ENCODE measurements around the gene YPEL4. TPM values are rescaled to one million over a fixed set of nuclear protein-coding genes. Genes with fewer than 3 reads are reported as not detected.
"Not testable (repeated sequence)": the region's sequence is repeated elsewhere in the genome, so short reads cannot be mapped to it uniquely, and the experiment has no call there.

The YPEL4 gene
- total and polyA plus RNA-seq, 7 donors: 0.08 to 0.90 (median 0.20) TPM; not detected in 1

DNA sequence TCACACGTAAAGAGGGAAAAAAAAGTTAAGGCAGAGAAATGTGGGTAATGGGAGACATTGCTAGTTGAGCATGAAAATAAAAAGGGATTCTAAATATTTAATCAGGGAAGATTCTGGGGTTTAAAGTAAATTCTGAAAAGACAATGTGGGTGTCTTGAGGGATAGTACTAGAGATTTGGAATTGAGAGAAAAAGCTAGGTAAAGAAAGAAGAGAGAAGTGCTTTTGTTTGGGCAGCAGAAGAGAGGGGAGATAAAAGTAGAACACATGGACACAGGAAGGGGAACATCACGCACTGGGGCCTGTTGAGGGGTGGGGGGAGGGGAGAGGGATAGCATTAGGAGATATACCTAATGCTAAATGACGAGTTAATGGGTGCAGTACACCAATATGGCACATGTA lies 3.5 kb upstream of the YPEL4 start:
- Histone ChIP-seq H3K4me3 (no peak overlapping the region), H3K27ac (no peak overlapping the region), H3K9me3 (no peaks in the 10 kb centered on the region), H3K27me3 (ENCODE audit: insufficient read depth in 3 of 3, low read length in 2 of 3) (peaks cover 0 to 20% (median 15%) of the 10 kb centered on the region in 3 donors), H3K36me3 (ENCODE audit: insufficient read depth in 1 of 2, low read depth in 1 of 2) (no peaks in the 10 kb centered on the region), H3K4me1 (peaks cover 7% of the 10 kb centered on the region)
- ATAC-seq (no peak), DNase-seq (no peak)
- intact Hi-C loops (cut with DNase I): no loop called here
- 37 to 57% (median 48%) methylated on average over 3 of the region's 3 CpGs for WGBS, 3 donors
- TF ChIP-seq, protein P1, sequence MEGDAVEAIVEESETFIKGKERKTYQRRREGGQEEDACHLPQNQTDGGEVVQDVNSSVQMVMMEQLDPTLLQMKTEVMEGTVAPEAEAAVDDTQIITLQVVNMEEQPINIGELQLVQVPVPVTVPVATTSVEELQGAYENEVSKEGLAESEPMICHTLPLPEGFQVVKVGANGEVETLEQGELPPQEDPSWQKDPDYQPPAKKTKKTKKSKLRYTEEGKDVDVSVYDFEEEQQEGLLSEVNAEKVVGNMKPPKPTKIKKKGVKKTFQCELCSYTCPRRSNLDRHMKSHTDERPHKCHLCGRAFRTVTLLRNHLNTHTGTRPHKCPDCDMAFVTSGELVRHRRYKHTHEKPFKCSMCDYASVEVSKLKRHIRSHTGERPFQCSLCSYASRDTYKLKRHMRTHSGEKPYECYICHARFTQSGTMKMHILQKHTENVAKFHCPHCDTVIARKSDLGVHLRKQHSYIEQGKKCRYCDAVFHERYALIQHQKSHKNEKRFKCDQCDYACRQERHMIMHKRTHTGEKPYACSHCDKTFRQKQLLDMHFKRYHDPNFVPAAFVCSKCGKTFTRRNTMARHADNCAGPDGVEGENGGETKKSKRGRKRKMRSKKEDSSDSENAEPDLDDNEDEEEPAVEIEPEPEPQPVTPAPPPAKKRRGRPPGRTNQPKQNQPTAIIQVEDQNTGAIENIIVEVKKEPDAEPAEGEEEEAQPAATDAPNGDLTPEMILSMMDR (IDR thresholded peaks at IDR 0.05): no peak

- WGBS, 3 donors: 69 to 72% (median 71%) methylated on average over 3 of the region's 3 CpGs
- Histone ChIP-seq H3K4me3 (no peak overlapping the region), H3K9me3 (no peaks in the 10 kb centered on the region), H3K27ac (no peak overlapping the region), H3K36me3 (ENCODE audit: insufficient read depth in 1 of 2, low read depth in 1 of 2) (no peaks in the 10 kb centered on the region), H3K4me1 (peaks cover 6% of the 10 kb centered on the region), H3K27me3 (ENCODE audit: insufficient read depth in 3 of 3, low read length in 2 of 3) (peaks cover 0 to 25% (median 17%) of the 10 kb centered on the region in 3 donors)
- DNase-seq (no peak), ATAC-seq (no peak)
- intact Hi-C loops (cut with DNase I): no loop called here
- TF ChIP-seq, protein P1 (IDR thresholded peaks at IDR 0.05): no peak
Measured at GRCh38 chr11:57652662-57653061, 3.0 kb upstream of the YPEL4 start.

DNA sequence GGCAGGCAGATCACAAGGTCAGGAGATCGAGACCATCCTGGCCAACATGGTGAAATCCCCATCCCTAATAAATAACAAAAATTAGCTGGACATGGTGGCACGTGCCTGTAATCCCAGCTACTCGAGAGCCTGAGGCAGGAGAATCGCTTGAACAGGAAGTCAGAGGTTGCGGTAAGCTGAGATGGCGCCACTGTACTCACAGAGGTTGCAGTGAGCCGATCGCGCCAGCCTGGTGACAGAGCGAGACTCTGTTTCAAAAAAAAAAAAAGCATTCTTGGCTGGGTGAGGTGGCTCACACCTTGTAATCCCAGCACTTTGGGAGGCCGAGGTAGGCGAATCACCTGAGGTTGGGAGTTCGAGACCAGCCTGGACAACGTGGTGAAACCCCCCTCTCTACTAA lies 2.5 kb upstream of the YPEL4 start:
- 70 to 78% (median 70%) methylated on average over 14 of the region's 14 CpGs for WGBS, 3 donors
- H3K9me3 ChIP-seq; H3K27ac ChIP-seq; H3K36me3 ChIP-seq (ENCODE audit: insufficient read depth in 1 of 2, low read depth in 1 of 2); H3K4me1 ChIP-seq; intact Hi-C loops (cut with DNase I); ATAC-seq; H3K4me3 ChIP-seq; DNase-seq: not testable (repeated sequence)
- H3K27me3 ChIP-seq (ENCODE audit: insufficient read depth in 3 of 3, low read length in 2 of 3): peaks cover 0 to 29% (median 20%) of the 10 kb centered on the region in 3 donors

- DNase-seq: no peak
- H3K4me3 ChIP-seq: no peak overlapping the region
- intact Hi-C loops (cut with DNase I): no loop called here
Measured at GRCh38 chr11:57651408-57651807, 1.7 kb upstream of the YPEL4 start.

DNA sequence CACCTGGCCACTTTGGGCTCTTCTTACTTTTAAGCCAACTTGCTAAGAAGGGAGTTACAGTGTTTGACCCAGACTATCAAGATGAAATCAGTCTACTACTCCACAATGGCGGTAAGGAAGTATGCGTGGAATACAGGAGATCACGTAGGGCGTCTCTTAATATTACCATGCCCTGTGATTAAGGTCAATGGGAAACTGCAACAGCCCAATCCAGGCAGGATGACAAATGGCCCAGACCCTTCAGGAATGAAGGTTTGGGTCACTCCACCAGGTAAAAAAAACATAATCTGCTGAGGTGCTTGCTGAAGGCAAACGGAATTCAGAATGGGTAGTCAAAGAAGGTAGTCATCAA lies 1.0 kb upstream of the YPEL4 start:
- TF ChIP-seq, protein P1 (IDR thresholded peaks at IDR 0.05): no peak
- DNase-seq (no peak), ATAC-seq (no peak)
- H3K27me3 ChIP-seq (ENCODE audit: insufficient read depth in 3 of 3, low read length in 2 of 3): peaks cover 0 to 44% (median 30%) of the 10 kb centered on the region in 3 donors
- H3K9me3 ChIP-seq: no peaks in the 10 kb centered on the region
- H3K36me3 ChIP-seq (ENCODE audit: insufficient read depth in 1 of 2, low read depth in 1 of 2): no peaks in the 10 kb centered on the region
- 53 to 70% (median 63%) methylated on average over 5 of the region's 5 CpGs for WGBS, 3 donors
- H3K27ac ChIP-seq: no peak overlapping the region
- no peak overlapping the region for H3K4me3 ChIP-seq
- H3K4me1 ChIP-seq: no peaks in the 10 kb centered on the region
- intact Hi-C loops (cut with DNase I): no loop called here

More at GRCh38 chr11:57651408-57651807, 1.7 kb upstream of the YPEL4 start:
- WGBS, 3 donors: 82 to 84% (median 83%) methylated on average over 7 of the region's 7 CpGs
- TF ChIP-seq, protein P1 (IDR thresholded peaks at IDR 0.05): no peak
- H3K9me3 ChIP-seq: no peaks in the 10 kb centered on the region
- H3K27me3 ChIP-seq (ENCODE audit: insufficient read depth in 3 of 3, low read length in 2 of 3): peaks cover 0 to 37% (median 27%) of the 10 kb centered on the region in 3 donors
- no peak for ATAC-seq
- H3K27ac ChIP-seq: no peak overlapping the region
- no peaks in the 10 kb centered on the region for H3K36me3 ChIP-seq (ENCODE audit: insufficient read depth in 1 of 2, low read depth in 1 of 2)
- H3K4me1 ChIP-seq: no peaks in the 10 kb centered on the region
